ENCODE measurements around the gene C1GALT1.

- TF ChIP-seq CTCF (conservative IDR thresholded peaks at IDR 0.05) = no peak
- no peak for TF ChIP-seq EZH2 (IDR thresholded peaks at IDR 0.05; ENCODE audit: low read depth)
Observed at GRCh38 chr7:7254319-7254718, 72.0 kb downstream of the C1GALT1 start.
